Prostate gland (tissue), 2 donors: ENCODE results near the gene MYO1B. TPM values are rescaled to one million over a fixed set of nuclear protein-coding genes. Genes with fewer than 3 reads are reported as not detected.

Source experiments
- DNase-seq: peaks from one replicate; pipeline ENCODE4 v3.0.0-alpha.2; 2019; ENCODE audit warnings: low spot score
- H3K27ac ChIP-seq, 2 donors: fragments of 200-600 bp; sonication (generic); 2 replicates each; pipeline ENCODE4 v1.5.1; 2017 to 2019
- H3K27me3 ChIP-seq: fragments of 200-600 bp; sonication (generic); replicated peaks from 2 replicates; pipeline ENCODE4 v1.5.1; 2019; ENCODE audit not compliant: insufficient read depth
- H3K36me3 ChIP-seq, 2 donors: fragments of 200-600 bp; sonication (generic); 1 replicate in 1 of 2; 2 replicates in 1 of 2; pipeline versions ENCODE4 v1.5.1 to v1.8.1; 2017 to 2019
- H3K4me1 ChIP-seq: fragments of 200-600 bp; sonication (generic); replicated peaks from 2 replicates; pipeline ENCODE4 v1.5.1; 2019
- H3K4me3 ChIP-seq, 2 donors: fragments of 200-600 bp; sonication (generic); 2 replicates each; pipeline ENCODE4 v1.5.1; 2017 to 2019
- H3K9me3 ChIP-seq: fragments of 200-600 bp; sonication (generic); 2 replicates; pipeline ENCODE4 v1.5.1; 2017
- CTCF ChIP-seq, 4 experiments: fragments of 200-600 bp in 2 of 4; fragments of 450-650 bp in 2 of 4; sonication (generic) in 2 of 4; IDR thresholded peaks; 1 replicate in 3 of 4; 2 replicates in 1 of 4; pipeline ENCODE4 v1.5.1; 2016 to 2019; ENCODE audit warnings: antibody characterized with exemption in 4 of 4, mild to moderate bottlenecking in 2 of 4, moderate library complexity in 2 of 4
- POLR2A ChIP-seq: fragments of 450-650 bp; IDR thresholded peaks from one replicate; pipeline ENCODE4 v1.6.1; 2016; ENCODE audit warnings: antibody characterized with exemption, mild to moderate bottlenecking
- POLR2AphosphoS5 ChIP-seq: sonication (generic); formaldehyde crosslinking; IDR thresholded peaks from one replicate; pipeline ENCODE4 v1.6.1; 2017; ENCODE audit warnings: antibody characterized with exemption
- WGBS: methylation state at CpG from one replicate; pipeline ENCODE4 v1.1.5; 2018; 5-methylcytosine and 5-hydroxymethylcytosine counted together
- intact Hi-C: fragments of 100-400 bp; cut with DNase I; formaldehyde crosslinking; loops from one replicate; pipeline ENCODE4 v1.14.2; 2022
- total RNA-seq, 2 donors: library from RNA; depleted of rRNA; stranded (reverse); fragments of >200 nt; gene quantifications; one replicate each; pipeline ENCODE4 v1.1.0, GENCODE V29; 2016

The MYO1B gene
- total RNA-seq, 2 donors from 2014 or later, result 22.4 to 38.3 TPM

GRCh38 chr2:191412353-191412752 is 167.1 kb downstream of the MYO1B start:
- H3K9me3 ChIP-seq, result no peaks in the 10 kb centered on the region
- no peak overlapping the region for H3K27ac ChIP-seq
- WGBS, result 81% methylated on average over 2 of the region's 2 CpGs
- no peak overlapping the region for H3K4me3 ChIP-seq
- H3K27me3 ChIP-seq, result no peaks in the 10 kb centered on the region
- H3K4me1 ChIP-seq, result peaks cover 3% of the 10 kb centered on the region
- no peak for DNase-seq
- intact Hi-C loops, result no loop called here
- TF ChIP-seq CTCF (IDR thresholded peaks at IDR 0.05) (no peak), POLR2AphosphoS5 (no peak), POLR2A (no peak)
- H3K36me3 ChIP-seq, result no peaks in the 10 kb centered on the region

- Histone ChIP-seq H3K9me3 (no peaks in the 10 kb centered on the region), H3K36me3 (no peaks in the 10 kb centered on the region), H3K4me3 (no peak overlapping the region), H3K27ac (no peak overlapping the region), H3K27me3 (no peaks in the 10 kb centered on the region), H3K4me1 (peaks cover 3% of the 10 kb centered on the region)
- no peak for DNase-seq
- intact Hi-C loops, result no loop called here
- TF ChIP-seq POLR2A, result no peak
- TF ChIP-seq CTCF (IDR thresholded peaks at IDR 0.05), result no peak
- TF ChIP-seq POLR2AphosphoS5, result no peak
Measured at GRCh38 chr2:191415101-191415500, 169.9 kb downstream of the MYO1B start.

GRCh38 chr2:191415858-191416257 is 170.7 kb downstream of the MYO1B start:
- no peak overlapping the region for H3K4me3 ChIP-seq
- DNase-seq, result peak; percentile 11
- H3K27ac ChIP-seq, result no peak overlapping the region
- peaks cover 3% of the 10 kb centered on the region for H3K4me1 ChIP-seq
- H3K36me3 ChIP-seq, result no peaks in the 10 kb centered on the region
- no peaks in the 10 kb centered on the region for H3K27me3 ChIP-seq
- H3K9me3 ChIP-seq, result no peaks in the 10 kb centered on the region
- intact Hi-C loops, result no loop called here
- TF ChIP-seq POLR2AphosphoS5 (peak; percentile 61), CTCF (IDR thresholded peaks at IDR 0.05) (no peak)
- WGBS, result 53% methylated on average over 5 of the region's 5 CpGs

- no peak overlapping the region for H3K4me3 ChIP-seq
- intact Hi-C loops, result no loop called here
- no peaks in the 10 kb centered on the region for H3K27me3 ChIP-seq
- H3K27ac ChIP-seq, result no peak overlapping the region
- 90% methylated on average over 7 of the region's 7 CpGs for WGBS
- peaks cover 3% of the 10 kb centered on the region for H3K4me1 ChIP-seq
- H3K9me3 ChIP-seq, result no peaks in the 10 kb centered on the region
- DNase-seq, result no peak
- no peaks in the 10 kb centered on the region for H3K36me3 ChIP-seq
- TF ChIP-seq POLR2A (no peak), POLR2AphosphoS5 (no peak), CTCF (IDR thresholded peaks at IDR 0.05) (no peak)
Measured at GRCh38 chr2:191417746-191418145, 172.5 kb downstream of the MYO1B start.

- no peak for TF ChIP-seq POLR2AphosphoS5
- TF ChIP-seq POLR2A, result no peak
- TF ChIP-seq CTCF (IDR thresholded peaks at IDR 0.05), result no peak
- no peaks in the 10 kb centered on the region for H3K27me3 ChIP-seq
- no peaks in the 10 kb centered on the region for H3K4me1 ChIP-seq
- WGBS, result 100% methylated on average over 2 of the region's 2 CpGs
- H3K36me3 ChIP-seq, result no peaks in the 10 kb centered on the region
- intact Hi-C loops, result no loop called here
- no peaks in the 10 kb centered on the region for H3K9me3 ChIP-seq
- no peak for DNase-seq
- H3K27ac ChIP-seq, result no peak overlapping the region
- no peak overlapping the region for H3K4me3 ChIP-seq
Measured at GRCh38 chr2:191421950-191422349, 176.7 kb downstream of the MYO1B start.
